Cardiac muscle cell (in vitro differentiated cells and primary cell): ENCODE data around the gene LRFN2. TPM values are rescaled to one million over a fixed set of nuclear protein-coding genes. Genes with fewer than 3 reads are reported as not detected.

Source experiments
- DNase-seq, 2 donors: peaks; one replicate each; pipeline versions ENCODE4 v3.0.0 to v3.0.0-alpha.2; 2010 to 2017; ENCODE audit warnings: low read depth in 1 of 2, low spot score in 1 of 2
- H3K27ac ChIP-seq: fragments of 200-600 bp; sonication (generic); 2 replicates; pipeline ENCODE4 v1.5.1; 2016
- H3K27me3 ChIP-seq: fragments of 200-600 bp; sonication (generic); 2 replicates; pipeline ENCODE4 v1.6.0; 2016; ENCODE audit warnings: control low read depth
- H3K36me3 ChIP-seq: fragments of 200-600 bp; sonication (generic); 2 replicates; pipeline ENCODE4 v1.5.1; 2016; ENCODE audit warnings: control low read depth
- H3K4me1 ChIP-seq: fragments of 200-600 bp; sonication (generic); 2 replicates; pipeline ENCODE4 v1.8.1; 2017; ENCODE audit warnings: low read depth, mild to moderate bottlenecking, mixed run types
- H3K4me3 ChIP-seq: fragments of 200-600 bp; sonication (generic); 2 replicates; pipeline ENCODE4 v1.5.1; 2016; ENCODE audit warnings: mild to moderate bottlenecking
- H3K9me3 ChIP-seq: fragments of 200-600 bp; sonication (generic); 2 replicates; pipeline ENCODE4 v1.5.1; 2017; ENCODE audit warnings: low read depth, mild to moderate bottlenecking, control low read depth
- CTCF ChIP-seq: IDR thresholded peaks from 2 replicates; pipeline ENCODE4 v1.5.1; 2012; ENCODE audit warnings: low read depth, mild to moderate bottlenecking, low read length
- polyA plus RNA-seq: library from polyadenylated mRNA; unstranded; fragments of >200 nt; fragmentation: Nextera tagmentation; extraction: Ambion mirVana; gene quantifications from 2 replicates; pipeline ENCODE4 v1.2.1, GENCODE V29; 2016
- total RNA-seq: library from RNA; depleted of rRNA; stranded (reverse); fragments of >200 nt; gene quantifications from 2 replicates; pipeline ENCODE4 v1.2.3, GENCODE V29; 2016

LRFN2 gene
- total and polyA plus RNA-seq, 2 experiments from 2014 or later, result 0.15 TPM; not detected in 1

- no peak for TF ChIP-seq CTCF
- Histone ChIP-seq H3K4me1 (no peaks in the 10 kb centered on the region), H3K9me3 (no peaks in the 10 kb centered on the region), H3K36me3 (no peaks in the 10 kb centered on the region), H3K4me3 (no peak overlapping the region), H3K27me3 (peaks cover 3% of the 10 kb centered on the region), H3K27ac (no peak overlapping the region)
- DNase-seq, result no peak
Observed at GRCh38 chr6:40441150-40441549, 146.0 kb downstream of the LRFN2 start.

- no peaks in the 10 kb centered on the region for H3K36me3 ChIP-seq
- TF ChIP-seq CTCF, result no peak
- H3K4me3 ChIP-seq, result no peak overlapping the region
- no peak overlapping the region for H3K27ac ChIP-seq
- H3K9me3 ChIP-seq, result no peaks in the 10 kb centered on the region
- H3K4me1 ChIP-seq, result no peaks in the 10 kb centered on the region
- DNase-seq, result peak in 1 of 2 donors; percentile 9
- H3K27me3 ChIP-seq, result peaks cover 3% of the 10 kb centered on the region
Observed at GRCh38 chr6:40440053-40440452, 147.1 kb downstream of the LRFN2 start.

GRCh38 chr6:40439026-40439800 lies 148.0 kb downstream of the LRFN2 start:
- no peak for DNase-seq
- Histone ChIP-seq H3K9me3 (no peaks in the 10 kb centered on the region), H3K27ac (no peak overlapping the region), H3K4me3 (no peak overlapping the region), H3K4me1 (no peaks in the 10 kb centered on the region), H3K27me3 (peaks cover 3% of the 10 kb centered on the region), H3K36me3 (no peaks in the 10 kb centered on the region)
- TF ChIP-seq CTCF, result no peak

- no peak for DNase-seq
- no peaks in the 10 kb centered on the region for H3K36me3 ChIP-seq
- peaks cover 3% of the 10 kb centered on the region for H3K27me3 ChIP-seq
- H3K27ac ChIP-seq, result no peak overlapping the region
- no peak overlapping the region for H3K4me3 ChIP-seq
- H3K4me1 ChIP-seq, result no peaks in the 10 kb centered on the region
- no peaks in the 10 kb centered on the region for H3K9me3 ChIP-seq
- TF ChIP-seq CTCF, result no peak
Observed at GRCh38 chr6:40438246-40438887, 148.8 kb downstream of the LRFN2 start.

- H3K27me3 ChIP-seq, result peaks cover 8% of the 10 kb centered on the region
- H3K9me3 ChIP-seq, result no peaks in the 10 kb centered on the region
- no peak overlapping the region for H3K27ac ChIP-seq
- H3K36me3 ChIP-seq, result no peaks in the 10 kb centered on the region
- TF ChIP-seq CTCF, result no peak
- no peak for DNase-seq
- no peak overlapping the region for H3K4me3 ChIP-seq
- H3K4me1 ChIP-seq, result no peaks in the 10 kb centered on the region
Observed at GRCh38 chr6:40437631-40438030, 149.5 kb downstream of the LRFN2 start.
